HG03469 (cell line): ENCODE results near the gene SIPA1L3.

Experiments
- ATAC-seq: cut with Tn5 transposase; IDR thresholded peaks from one replicate; pipeline ENCODE4 v1.9.1; 2021; ENCODE audit warnings: mild to moderate bottlenecking, moderate library complexity, moderate number of reproducible peaks; ENCODE audit not compliant: unreplicated experiment

SIPA1L3 gene

GRCh38 chr19:38036707-38037611 lies 130.0 kb downstream of the SIPA1L3 start:
- no peak for ATAC-seq

DNA sequence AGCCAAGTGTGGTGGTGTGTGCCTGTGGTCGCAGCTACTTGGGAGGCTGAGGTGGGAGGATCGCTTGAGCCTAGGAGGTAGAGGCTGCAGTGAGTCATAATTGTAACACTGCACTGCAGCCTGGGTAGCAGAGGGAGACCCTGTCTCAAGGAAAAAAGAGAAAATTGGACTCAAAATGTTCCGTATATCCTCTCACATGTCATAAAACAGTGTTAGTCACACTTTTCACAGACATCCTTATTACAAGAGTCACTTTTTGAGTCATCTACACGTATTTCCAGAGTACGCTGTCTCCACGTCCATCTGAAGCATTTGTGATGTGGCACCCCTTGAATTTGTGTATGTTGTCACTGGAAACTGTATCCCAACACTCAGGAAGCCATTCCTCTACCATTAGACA lies 133.0 kb downstream of the SIPA1L3 start:
- ATAC-seq = no peak

DNA sequence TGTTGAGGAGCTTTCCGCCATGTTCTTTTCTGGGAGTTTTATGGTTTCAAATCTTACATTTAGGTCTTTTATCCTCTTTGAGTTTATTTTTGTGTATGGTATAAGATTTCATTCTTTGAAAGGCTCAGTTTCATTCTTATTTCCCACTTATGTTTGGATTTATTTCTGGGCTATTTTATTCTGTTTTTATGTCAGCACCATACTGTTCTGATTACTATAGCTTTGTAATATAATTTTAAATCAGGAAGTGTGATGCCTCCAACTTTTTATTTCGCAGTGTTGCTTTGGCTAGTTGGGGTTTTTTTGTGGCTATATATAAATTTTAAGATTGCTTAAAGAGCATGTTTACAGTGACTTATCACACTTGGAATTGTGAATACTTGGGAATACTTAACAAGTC lies 135.1 kb downstream of the SIPA1L3 start:
- ATAC-seq = no peak

DNA sequence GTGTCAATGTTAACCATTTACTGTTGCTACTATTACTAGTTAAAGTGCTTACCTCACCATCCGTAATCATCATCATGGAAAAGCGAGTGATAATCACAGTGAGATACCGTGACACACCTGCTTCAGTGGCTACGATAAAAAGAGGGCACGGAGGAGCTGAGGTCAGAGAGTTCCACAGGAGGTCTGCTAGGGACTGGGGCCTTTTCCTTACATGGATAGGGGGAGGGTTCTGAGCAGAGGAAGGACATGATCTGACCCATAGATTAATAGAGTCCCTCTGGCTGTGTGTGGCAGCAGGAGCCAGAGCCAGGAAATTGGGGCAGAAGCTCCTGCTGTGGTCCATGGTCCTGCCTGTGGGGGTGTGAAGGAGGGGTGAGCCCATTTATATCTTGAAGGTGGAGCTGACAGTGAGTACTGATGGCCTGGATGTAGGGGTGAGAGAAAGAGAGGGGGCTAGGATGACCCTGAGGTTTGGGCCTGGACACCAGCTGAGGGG lies 136.7 kb downstream of the SIPA1L3 start:
- no peak for ATAC-seq

GRCh38 chr19:38044267-38045111 lies 137.5 kb downstream of the SIPA1L3 start:
- ATAC-seq = no peak

DNA sequence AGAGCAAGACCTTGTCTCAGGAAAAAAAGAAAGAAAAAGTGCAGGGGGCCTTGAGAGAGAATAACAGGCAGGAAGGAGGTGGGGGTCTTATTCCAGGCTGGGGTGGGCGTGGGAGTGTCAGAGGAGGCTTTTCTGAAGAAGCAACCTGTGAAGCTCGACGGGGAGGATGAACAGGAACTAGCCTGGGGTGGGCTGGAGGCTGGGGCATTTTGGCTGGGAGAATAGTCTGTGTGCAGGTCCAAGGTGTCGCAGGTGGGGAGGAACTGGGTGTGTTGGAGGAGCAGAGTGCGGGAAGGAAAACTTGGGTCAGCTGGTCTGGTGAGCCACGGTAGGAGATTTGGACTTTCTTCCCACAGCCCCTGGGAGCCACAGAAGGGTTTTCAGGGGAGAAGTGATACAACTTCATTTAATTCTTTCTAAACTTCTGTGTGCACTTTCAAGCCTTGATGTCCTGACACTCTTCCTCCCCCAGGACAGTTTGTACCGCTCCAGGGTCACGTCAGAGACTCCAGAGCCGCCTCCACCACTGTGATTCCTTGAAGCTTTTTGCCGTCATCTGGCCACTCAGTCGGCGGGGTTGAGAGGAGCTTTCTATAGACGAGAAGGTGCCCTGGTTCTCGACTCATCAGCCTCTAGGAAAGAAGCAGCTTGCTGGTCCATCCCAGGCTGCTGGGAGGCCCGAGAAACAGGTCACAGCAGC lies 138.7 kb downstream of the SIPA1L3 start:
- no peak for ATAC-seq

DNA sequence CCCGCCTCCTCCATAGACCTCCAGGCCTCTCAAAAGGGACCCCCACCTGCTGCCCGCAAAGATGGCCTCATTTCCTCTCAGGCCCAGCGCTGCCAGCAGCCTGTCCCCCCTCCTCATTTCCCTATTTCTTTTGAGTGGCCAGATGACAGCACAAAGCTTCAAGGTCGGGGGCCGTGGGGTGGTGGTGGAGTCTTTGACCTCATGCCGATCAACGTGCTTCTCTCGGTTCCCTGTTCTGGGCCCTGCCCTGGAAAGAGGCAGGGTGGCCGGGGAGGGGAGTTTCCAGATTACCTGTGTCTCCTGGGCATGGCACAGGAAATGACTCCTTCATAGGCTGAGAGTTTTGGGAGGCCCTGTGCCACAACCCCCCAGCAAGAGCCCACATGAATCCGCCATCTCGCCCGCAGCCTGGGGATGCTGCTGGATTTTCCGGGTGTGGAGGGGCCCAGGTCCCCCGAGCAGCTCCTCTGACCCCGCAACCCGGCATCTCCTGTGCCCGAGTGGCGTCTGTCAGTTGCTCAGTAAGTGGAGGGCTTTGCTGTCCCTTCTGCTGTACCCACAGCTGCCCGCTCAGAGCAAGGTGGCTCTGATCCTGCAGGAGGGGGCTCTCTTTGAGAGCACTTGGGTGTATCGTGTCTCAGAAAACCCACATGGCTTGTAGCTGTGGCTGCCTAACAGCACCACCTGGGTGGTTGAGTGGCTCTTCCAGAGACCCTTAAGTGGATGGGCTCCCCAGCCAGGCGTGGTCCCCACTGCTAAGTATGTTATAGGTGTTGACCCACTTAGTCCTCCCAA lies 139.4 kb downstream of the SIPA1L3 start:
- ATAC-seq = no peak

GRCh38 chr19:38047049-38047438 lies 140.0 kb downstream of the SIPA1L3 start:
- no peak for ATAC-seq

DNA sequence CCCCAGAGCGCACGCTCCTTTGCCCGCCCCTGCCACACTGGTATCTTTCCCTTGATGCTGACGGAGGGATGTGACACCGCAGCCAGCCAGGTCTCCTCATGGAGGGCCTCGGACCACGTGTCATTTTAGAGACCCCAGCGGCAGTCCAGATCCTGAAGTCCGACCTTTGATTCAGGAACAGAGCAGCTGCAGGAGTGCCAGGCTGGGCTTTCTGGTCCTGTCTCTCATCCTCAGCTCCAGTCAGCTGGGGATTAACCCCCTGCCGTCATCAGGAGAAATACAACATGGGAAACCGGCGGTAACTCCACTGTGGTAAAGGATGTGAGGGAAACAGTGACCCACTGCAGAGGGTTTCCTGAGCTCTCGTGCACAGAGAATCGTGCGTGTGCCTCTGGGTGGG lies 140.6 kb downstream of the SIPA1L3 start:
- ATAC-seq = no peak

GRCh38 chr19:38049105-38049649 lies 142.2 kb downstream of the SIPA1L3 start:
- ATAC-seq = no peak

DNA sequence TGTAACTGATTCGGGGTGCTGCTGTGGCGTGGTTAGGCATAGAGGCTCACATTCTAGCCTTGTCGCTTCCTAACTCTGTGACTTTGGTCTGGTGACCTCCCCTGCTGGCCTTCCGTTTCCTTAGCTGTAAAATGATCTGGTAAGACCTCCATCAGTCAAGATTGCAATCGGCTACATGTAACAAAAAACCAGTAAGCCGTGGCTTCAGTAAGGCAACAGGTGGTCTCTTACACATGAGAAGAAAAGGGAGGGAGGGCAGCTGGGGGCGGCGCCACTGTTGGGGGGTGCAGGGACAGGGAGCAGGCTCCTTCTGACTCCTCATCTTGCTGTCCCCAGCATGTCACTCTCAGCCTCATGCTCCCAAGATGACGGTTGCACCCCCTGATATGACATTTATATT lies 148.0 kb downstream of the SIPA1L3 start:
- no peak for ATAC-seq

DNA sequence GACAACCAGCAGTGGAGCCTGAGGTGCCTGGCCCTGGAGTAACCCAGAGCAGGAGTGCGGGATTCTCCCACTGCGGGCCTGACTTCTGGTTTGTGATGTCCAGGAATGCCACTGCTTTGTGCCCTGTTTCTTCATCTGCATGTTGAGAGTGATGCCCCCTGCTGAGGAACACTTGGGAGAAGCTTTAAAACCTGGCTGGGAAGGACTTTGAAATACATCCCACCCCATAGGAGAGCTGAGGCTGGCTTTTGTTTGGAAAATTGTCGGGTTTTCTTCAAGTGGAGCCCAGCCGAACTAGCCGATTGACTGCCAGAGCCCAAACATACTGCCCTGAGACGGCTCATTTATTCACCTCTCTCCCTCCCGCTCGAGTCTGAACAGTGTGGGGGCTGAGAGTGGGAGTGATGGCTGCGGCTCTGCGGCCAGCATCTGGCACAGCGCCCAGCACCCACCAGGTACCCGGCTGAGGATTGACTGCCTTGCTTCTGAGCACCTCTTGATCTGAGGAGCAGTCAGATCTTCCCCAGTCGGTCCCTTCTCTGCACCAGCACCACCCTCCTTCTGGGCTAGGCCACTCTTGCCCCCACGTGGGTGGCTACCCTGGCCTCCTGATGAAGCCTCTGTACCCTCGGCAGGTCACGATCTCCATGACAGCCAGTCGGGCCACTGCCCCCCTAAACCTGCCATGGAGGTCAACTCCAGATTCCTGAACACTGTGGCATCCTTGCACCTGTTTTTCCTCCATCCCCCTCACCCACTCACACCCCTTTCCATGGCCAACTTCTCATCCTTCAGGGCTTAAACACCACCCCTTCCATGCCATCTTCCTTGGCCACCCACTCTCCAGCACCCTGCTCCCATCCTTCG lies 148.9 kb downstream of the SIPA1L3 start:
- no peak for ATAC-seq

DNA sequence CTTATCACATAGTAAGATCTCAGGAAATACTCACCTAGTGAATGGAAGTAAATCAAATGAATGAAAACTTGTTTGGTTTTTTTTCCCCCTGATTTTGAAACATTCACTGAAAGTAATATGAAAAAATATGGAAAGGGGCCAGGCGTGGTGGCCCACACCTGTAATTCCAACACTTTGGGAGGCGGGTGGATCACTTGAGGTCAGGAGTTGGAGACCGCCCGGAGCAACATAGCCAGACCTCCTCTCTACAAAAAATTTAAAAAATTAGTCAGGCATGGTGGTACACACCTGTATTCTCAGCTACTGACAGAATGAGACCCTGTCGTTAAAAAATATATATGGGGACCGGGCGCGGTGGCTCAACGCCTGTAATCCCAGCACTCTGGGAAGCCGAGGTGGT lies 149.6 kb downstream of the SIPA1L3 start:
- ATAC-seq = no peak

GRCh38 chr19:38057959-38058690 lies 151.1 kb downstream of the SIPA1L3 start:
- no peak for ATAC-seq

DNA sequence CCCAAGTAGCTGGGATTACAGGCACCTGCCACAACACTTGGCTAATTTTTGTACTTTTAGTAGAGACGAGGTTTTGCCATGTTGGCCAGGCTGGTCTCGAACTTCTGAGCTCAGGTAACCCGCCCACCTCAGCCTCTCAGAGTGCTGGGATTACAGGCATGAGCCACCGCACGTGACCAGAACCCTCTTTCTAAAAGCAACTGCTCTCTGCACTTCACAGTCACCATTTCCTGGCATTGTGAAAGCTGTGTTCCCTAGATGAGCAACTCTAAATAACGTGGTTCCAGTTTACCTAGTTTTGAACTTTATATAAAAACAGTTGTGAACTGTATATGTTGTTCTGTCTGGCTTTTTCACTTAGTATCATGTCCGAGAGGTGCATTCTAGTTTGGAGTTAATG lies 152.9 kb downstream of the SIPA1L3 start:
- ATAC-seq = no peak

DNA sequence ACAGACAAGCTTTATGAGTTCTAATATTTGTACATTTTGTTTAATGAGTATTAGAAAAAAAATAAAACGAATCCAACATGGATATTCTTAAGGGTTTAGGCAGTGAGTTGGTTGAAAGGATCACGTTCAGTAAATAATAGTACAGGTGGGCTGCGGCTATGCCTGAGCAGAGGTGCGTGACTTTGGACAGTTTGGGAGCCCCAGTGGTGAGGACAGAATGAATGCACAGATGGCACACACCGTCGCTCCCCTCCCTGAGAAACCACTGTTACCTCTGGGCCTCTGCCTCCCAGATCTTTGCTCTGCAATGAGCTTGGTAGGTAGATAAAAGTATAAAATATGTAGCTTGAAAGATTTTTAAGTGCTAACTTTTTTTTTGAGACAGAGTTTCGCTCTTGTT lies 153.3 kb downstream of the SIPA1L3 start:
- ATAC-seq = no peak

DNA sequence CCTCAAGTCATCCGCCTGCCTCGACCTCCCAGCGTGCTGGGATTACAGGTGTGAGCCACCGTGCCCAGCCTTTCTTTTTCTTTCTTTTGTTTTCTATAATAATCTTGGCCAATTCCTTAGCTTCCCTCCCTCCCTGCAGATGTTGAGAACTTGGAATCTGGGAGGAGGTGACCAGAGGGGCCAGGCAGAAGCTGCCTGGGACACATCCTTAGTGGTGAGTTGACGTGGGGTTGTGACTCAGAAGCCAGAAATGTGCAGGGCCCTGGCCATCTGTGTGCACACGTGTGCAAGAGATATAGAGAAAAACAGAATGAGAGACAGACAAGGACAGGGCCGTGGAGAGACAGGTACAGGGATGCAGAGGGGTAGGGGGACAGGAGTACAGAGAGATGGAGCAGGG lies 154.3 kb downstream of the SIPA1L3 start:
- no peak for ATAC-seq

DNA sequence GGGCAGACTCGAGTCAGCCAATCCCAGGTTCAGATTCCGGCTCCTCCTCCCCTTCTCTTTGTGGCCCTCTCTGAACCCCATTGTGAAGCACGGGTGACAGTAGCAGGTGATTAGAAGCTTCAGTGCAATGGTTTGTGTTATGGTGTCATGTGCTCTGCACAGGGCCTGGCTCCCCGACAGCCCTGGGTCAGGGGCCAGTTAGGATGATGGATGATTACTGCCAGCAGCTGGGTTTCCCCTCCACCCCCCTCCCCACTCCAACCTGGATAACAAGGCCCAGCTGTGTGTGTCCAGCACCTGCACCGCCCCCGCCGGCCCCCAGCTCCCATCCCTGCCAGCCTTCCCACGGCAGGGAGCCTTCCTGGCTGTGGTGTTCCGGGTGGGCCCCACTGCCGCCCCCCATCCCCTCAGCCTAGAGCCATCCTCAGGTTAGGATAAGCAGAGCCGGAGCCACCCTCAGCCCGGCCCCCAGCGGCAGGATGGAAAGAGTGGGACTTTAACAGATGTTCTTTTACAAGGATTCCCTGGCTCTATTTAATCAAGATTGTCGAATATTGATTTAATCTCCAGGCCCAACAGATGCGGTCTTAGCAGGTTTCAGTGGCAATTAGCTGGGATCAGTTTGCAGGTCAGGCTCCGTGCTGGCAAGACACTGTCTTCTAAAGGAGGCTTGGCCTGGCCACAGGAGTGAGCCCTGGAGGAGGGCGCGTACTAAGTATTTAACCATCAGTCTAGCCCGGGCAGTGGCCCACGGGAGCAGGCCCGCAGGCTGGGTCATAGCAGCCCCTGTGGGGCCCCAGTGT lies 156.2 kb downstream of the SIPA1L3 start:
- ATAC-seq = no peak
